Measurements from ENCODE around the gene LPAR5.
"Not testable (repeated sequence)": the region's sequence is repeated elsewhere in the genome, so short reads cannot be mapped to it uniquely, and the experiment has no call there.

LPAR5 gene

DNA sequence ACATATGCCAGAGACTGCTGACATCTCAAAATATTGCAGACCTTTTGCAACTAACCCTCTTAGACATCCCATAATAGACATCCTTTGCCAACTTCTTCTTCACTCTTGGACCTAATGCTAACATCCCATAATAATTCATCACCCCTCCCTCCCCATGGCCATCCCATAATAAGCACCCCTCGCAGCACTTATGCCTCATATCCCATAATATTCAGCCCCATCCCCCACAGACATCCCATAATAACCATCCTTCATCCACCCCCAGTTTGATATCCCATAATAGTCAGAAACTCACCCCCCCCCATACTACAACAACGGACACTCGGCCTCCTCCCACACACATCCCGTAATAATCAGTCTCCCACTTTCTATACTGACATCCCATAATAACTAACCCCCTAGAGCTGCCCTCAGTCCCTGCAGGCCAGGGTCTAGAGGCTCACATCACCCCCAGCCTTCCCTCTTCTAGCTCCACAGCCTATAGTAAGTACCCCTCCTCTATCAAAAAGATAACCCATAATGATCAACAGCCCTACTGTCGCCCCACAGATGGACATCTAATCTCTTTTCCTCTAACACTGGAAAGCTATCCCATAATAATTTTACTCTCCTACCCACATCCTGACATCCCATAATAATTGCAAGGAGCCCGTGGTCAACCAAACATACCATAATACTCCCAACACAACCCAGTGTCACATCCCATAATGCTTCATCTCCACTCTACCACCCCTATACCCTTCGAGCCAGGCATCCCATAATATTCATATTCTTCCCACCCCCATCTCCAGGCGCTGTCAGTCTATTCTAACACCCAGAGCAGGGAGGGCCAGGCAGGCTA, 27.8 kb downstream of the LPAR5 start:
- in situ Hi-C loops (cut with HindIII; ENCODE audit: low sequenced_read_pairs), result no loop called here

DNA sequence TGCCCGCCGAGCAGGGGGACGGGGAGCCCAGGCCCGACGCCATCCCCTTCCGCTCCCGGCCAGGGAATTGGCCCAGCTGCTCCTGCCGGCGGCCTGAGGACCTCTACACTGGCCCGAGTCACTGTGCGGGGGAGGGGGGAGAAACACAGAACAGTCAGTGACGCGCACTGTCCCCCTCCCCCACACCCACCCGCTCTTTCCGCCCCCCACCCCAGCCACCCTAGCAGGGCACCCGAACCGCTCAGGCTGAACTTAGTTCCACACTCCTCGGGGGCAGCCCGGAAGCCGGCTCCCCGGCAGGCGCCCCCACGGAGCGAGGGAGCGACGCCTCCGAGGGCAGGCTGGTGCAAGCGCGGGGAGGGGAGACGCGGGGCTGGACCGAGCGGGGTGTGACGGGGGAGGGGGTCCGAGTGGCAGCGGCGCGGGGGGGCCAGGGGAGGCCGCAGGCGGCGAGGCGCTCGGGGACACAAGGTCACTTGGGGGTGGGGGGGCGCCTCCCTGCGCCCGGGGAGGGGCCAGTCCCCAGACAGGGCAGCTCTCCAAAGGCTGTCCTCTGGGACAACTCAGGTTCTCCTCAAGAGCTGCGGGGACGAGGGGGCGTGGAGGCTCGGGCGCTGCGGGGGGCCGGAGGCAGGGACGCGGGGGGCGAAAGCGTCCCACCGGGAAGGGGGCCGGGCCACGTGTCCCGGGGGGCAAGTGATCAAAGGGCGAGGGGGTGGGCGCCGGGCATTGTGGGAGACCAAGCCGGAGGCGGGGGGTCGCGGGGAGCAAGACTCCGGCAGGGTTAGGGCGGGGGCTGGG, 29.2 kb downstream of the LPAR5 start:
- in situ Hi-C loops (cut with HindIII; ENCODE audit: low sequenced_read_pairs), result no loop called here

GRCh38 chr12:6605421-6606330, 30.1 kb downstream of the LPAR5 start:
- in situ Hi-C loops (cut with HindIII; ENCODE audit: low sequenced_read_pairs), result no loop called here

- in situ Hi-C loops (cut with HindIII; ENCODE audit: low sequenced_read_pairs), result loop anchor here (5.0 kb wide), 1 partner anchor 88 kb away; no protein-coding TSS in a partner anchor
These were observed 31.3 kb downstream of the LPAR5 start for GRCh38 chr12:6604259-6605029.

GRCh38 chr12:6603095-6603567, 32.6 kb downstream of the LPAR5 start:
- in situ Hi-C loops (cut with HindIII; ENCODE audit: low sequenced_read_pairs), result loop anchor here (5.0 kb wide), 1 partner anchor 89 kb away; no protein-coding TSS in a partner anchor

GRCh38 chr12:6602526-6602925, 33.2 kb downstream of the LPAR5 start:
- in situ Hi-C loops (cut with HindIII; ENCODE audit: low sequenced_read_pairs), result loop anchor here (5.0 kb wide), 1 partner anchor 90 kb away; no protein-coding TSS in a partner anchor

- in situ Hi-C loops (cut with HindIII; ENCODE audit: low sequenced_read_pairs), result loop anchor here (10.0 kb wide), 1 partner anchor 61 kb away; the partner anchor contains the start of gene GAPDH
These were observed 40.1 kb downstream of the LPAR5 start for GRCh38 chr12:6595673-6596072.

GRCh38 chr12:6592087-6592486, 43.7 kb downstream of the LPAR5 start:
- in situ Hi-C loops (cut with HindIII; ENCODE audit: low sequenced_read_pairs), result loop anchor here (10.0 kb wide), 1 partner anchor 57 kb away; the partner anchor contains the start of gene GAPDH

DNA sequence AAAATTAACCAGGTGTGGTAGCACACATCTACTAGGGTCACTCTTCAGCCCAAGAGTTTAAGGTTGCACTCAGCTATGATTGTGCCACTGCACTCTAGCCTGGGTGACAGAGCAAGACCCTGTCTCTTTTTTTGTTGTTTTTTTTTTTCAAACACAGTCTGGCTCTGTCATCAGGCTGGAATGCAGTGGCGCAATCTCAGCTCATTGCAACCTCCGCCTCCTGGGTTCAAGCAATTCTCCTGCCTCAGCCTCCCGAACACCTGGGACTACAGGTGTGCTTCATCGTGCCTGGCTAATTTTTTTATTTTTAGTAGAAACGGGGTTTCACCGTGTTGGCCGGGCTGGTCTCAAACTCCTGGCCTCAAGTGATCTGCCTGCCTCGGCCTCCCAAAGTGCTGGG, 49.2 kb downstream of the LPAR5 start:
- in situ Hi-C loops (cut with HindIII; ENCODE audit: low sequenced_read_pairs), result not testable (repeated sequence)

DNA sequence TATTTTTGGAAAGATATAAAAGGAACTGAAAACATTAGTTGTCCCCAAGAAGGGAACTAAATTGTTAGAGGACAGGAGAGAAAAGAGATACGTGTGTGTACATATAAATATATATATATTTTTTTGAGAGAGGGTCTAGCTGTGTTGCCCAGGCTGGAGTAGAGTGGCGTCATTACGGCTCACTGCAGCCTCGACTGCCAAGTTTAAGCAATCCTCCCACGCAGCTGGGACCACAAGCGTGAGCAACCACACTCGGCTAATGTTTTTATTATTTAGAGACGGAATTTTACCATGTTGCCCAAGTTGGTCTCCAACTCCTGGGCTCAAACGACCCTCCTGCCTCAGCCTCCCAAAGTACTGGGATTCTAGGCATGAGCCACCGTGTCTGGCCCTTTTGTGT, 51.5 kb downstream of the LPAR5 start:
- in situ Hi-C loops (cut with HindIII; ENCODE audit: low sequenced_read_pairs), result no loop called here

- in situ Hi-C loops (cut with HindIII; ENCODE audit: low sequenced_read_pairs), result no loop called here
These were observed 52.8 kb downstream of the LPAR5 start for GRCh38 chr12:6582959-6583358.

- in situ Hi-C loops (cut with HindIII; ENCODE audit: low sequenced_read_pairs), result no loop called here
These were observed 53.6 kb downstream of the LPAR5 start for GRCh38 chr12:6582196-6582595.

DNA sequence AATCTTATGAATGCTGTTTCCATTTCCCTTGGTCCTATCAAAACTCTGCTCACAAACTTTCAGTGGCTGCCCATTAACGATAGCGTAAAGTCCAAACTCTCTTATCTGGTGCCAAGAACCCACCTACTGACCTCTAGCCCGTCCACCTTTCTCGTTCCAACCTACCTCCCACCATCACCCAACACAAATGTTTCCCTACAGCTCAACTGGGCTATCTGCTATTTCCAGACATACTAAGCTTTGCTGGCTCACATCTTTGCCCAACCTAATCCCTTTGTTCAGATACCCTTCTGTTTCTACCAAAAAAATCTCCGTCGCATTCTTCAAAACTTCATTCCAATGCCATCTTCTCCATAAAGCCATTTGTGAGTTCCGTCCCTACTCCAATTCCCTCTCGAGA, 60.1 kb downstream of the LPAR5 start:
- in situ Hi-C loops (cut with HindIII; ENCODE audit: low sequenced_read_pairs), result no loop called here

- in situ Hi-C loops (cut with HindIII; ENCODE audit: low sequenced_read_pairs), result no loop called here
These were observed 61.0 kb downstream of the LPAR5 start for GRCh38 chr12:6574576-6575295.

DNA sequence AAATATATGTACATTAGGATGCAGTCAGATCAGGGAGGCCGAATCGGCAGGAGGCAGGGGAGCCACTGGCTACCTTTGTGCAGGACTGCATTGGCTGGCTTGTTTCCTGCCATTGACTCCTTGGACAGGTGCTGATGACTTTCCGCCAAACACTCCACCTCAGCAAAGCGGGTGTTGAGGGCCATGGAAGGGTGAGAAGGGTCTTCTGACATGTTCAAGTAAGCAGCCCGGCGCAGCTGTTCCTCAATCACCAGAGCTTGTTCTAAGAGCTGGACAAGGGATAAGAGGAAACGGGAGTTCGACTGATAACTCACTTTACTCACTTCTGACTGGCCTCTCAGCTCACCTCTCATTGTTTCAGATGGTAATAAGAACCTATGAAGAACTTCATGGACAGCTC, 62.8 kb downstream of the LPAR5 start:
- in situ Hi-C loops (cut with HindIII; ENCODE audit: low sequenced_read_pairs), result no loop called here

DNA sequence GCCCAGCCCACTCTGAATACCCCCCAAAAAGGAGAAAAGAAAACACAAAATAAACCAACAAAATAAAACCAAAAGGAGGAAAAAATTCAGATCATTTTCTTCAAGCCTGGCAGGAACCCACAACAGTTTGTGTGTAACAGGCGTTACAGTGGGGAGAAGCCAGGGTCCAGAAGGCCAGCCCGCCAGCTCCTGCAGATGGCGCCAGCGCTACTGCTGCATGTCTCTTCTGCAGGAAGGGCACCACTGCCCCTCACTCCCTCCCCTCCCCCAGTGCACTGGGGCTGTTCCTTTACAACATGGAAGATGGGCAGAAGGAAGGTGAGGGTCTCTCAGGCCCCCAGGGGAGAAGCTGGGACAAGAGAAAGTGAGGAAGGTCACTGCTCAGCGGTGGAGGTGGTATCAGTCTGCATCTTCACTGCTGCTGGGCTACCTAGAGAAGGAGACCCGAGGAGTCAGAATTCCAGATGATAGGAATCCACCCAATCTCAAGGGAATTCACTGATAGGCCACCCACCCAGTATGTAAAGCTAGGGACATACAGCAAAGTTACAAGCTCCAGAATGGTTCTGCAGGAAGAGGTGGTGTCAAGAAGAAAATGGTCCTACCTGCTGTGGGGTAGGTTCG, 65.4 kb downstream of the LPAR5 start:
- in situ Hi-C loops (cut with HindIII; ENCODE audit: low sequenced_read_pairs), result no loop called here

GRCh38 chr12:6569786-6570185, 66.0 kb downstream of the LPAR5 start:
- in situ Hi-C loops (cut with HindIII; ENCODE audit: low sequenced_read_pairs), result no loop called here

- in situ Hi-C loops (cut with HindIII; ENCODE audit: low sequenced_read_pairs), result no loop called here
These were observed 66.4 kb downstream of the LPAR5 start for GRCh38 chr12:6569312-6569711.

Data from endothelial cell of hepatic sinusoid (primary cell).